ENCODE measurements around the gene RASSF8. TPM values are rescaled to one million over a fixed set of nuclear protein-coding genes. Genes with fewer than 3 reads are reported as not detected.

Gene RASSF8
- total RNA-seq, 1 donor from 2014 or later = 33.7 TPM

- no peaks in the 10 kb centered on the region for H3K9me3 ChIP-seq (replicated peaks)
- TF ChIP-seq, protein P1, sequence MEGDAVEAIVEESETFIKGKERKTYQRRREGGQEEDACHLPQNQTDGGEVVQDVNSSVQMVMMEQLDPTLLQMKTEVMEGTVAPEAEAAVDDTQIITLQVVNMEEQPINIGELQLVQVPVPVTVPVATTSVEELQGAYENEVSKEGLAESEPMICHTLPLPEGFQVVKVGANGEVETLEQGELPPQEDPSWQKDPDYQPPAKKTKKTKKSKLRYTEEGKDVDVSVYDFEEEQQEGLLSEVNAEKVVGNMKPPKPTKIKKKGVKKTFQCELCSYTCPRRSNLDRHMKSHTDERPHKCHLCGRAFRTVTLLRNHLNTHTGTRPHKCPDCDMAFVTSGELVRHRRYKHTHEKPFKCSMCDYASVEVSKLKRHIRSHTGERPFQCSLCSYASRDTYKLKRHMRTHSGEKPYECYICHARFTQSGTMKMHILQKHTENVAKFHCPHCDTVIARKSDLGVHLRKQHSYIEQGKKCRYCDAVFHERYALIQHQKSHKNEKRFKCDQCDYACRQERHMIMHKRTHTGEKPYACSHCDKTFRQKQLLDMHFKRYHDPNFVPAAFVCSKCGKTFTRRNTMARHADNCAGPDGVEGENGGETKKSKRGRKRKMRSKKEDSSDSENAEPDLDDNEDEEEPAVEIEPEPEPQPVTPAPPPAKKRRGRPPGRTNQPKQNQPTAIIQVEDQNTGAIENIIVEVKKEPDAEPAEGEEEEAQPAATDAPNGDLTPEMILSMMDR (IDR thresholded peaks at IDR 0.05; ENCODE audit: borderline replicate concordance) = no peak
- no peak overlapping the region for H3K4me3 ChIP-seq
- DNase-seq = no peak
- H3K27ac ChIP-seq (replicated peaks) = no peak overlapping the region
- no peaks in the 10 kb centered on the region for H3K36me3 ChIP-seq
- H3K27me3 ChIP-seq (ENCODE audit: low read depth) = no peaks in the 10 kb centered on the region
- H3K4me1 ChIP-seq = peaks cover 42% of the 10 kb centered on the region
- intact Hi-C loops (cut with micrococcal nuclease) = no loop called here
Observed at GRCh38 chr12:25985316-25986175, 27.1 kb downstream of the RASSF8 start.

- H3K36me3 ChIP-seq = no peaks in the 10 kb centered on the region
- H3K27ac ChIP-seq (replicated peaks) = no peak overlapping the region
- TF ChIP-seq, protein P1 (IDR thresholded peaks at IDR 0.05; ENCODE audit: borderline replicate concordance) = no peak
- peaks cover 42% of the 10 kb centered on the region for H3K4me1 ChIP-seq
- no peaks in the 10 kb centered on the region for H3K9me3 ChIP-seq (replicated peaks)
- no peaks in the 10 kb centered on the region for H3K27me3 ChIP-seq (ENCODE audit: low read depth)
- intact Hi-C loops (cut with micrococcal nuclease) = no loop called here
- no peak overlapping the region for H3K4me3 ChIP-seq
- no peak for DNase-seq
Observed at GRCh38 chr12:25986180-25986579, 27.7 kb downstream of the RASSF8 start.

- H3K36me3 ChIP-seq = no peaks in the 10 kb centered on the region
- peaks cover 46% of the 10 kb centered on the region for H3K4me1 ChIP-seq
- intact Hi-C loops (cut with micrococcal nuclease) = no loop called here
- no peaks in the 10 kb centered on the region for H3K27me3 ChIP-seq (ENCODE audit: low read depth)
- no peak overlapping the region for H3K27ac ChIP-seq (replicated peaks)
- TF ChIP-seq, protein P1 (IDR thresholded peaks at IDR 0.05; ENCODE audit: borderline replicate concordance) = no peak
- no peak overlapping the region for H3K4me3 ChIP-seq
- H3K9me3 ChIP-seq (replicated peaks) = no peaks in the 10 kb centered on the region
- no peak for DNase-seq
Observed at GRCh38 chr12:25988505-25988904, 30.0 kb downstream of the RASSF8 start.

DNA sequence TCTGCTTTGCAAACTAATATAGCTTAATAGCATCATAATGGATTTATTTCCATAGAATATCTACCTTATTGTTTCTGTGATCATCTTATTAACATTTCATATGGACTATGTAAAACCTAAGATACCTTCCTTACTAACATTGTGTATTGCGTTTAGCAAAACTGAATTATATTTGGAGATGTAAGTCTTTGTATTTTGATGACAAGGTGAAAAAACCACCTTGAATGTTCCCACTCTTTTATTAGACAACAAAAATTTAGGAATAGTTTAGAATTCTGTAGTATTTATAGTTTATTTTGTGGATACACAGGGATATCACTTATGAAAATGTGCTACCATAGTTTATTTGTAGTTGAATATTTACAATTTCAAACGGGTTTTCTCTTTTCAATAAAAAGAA is 32.0 kb downstream of the RASSF8 start:
- no peaks in the 10 kb centered on the region for H3K9me3 ChIP-seq (replicated peaks)
- no peak overlapping the region for H3K4me3 ChIP-seq
- H3K27me3 ChIP-seq (ENCODE audit: low read depth) = no peaks in the 10 kb centered on the region
- DNase-seq = no peak
- no peak overlapping the region for H3K27ac ChIP-seq (replicated peaks)
- no peaks in the 10 kb centered on the region for H3K36me3 ChIP-seq
- TF ChIP-seq, protein P1 (IDR thresholded peaks at IDR 0.05; ENCODE audit: borderline replicate concordance) = no peak
- intact Hi-C loops (cut with micrococcal nuclease) = no loop called here
- peaks cover 57% of the 10 kb centered on the region for H3K4me1 ChIP-seq

DNA sequence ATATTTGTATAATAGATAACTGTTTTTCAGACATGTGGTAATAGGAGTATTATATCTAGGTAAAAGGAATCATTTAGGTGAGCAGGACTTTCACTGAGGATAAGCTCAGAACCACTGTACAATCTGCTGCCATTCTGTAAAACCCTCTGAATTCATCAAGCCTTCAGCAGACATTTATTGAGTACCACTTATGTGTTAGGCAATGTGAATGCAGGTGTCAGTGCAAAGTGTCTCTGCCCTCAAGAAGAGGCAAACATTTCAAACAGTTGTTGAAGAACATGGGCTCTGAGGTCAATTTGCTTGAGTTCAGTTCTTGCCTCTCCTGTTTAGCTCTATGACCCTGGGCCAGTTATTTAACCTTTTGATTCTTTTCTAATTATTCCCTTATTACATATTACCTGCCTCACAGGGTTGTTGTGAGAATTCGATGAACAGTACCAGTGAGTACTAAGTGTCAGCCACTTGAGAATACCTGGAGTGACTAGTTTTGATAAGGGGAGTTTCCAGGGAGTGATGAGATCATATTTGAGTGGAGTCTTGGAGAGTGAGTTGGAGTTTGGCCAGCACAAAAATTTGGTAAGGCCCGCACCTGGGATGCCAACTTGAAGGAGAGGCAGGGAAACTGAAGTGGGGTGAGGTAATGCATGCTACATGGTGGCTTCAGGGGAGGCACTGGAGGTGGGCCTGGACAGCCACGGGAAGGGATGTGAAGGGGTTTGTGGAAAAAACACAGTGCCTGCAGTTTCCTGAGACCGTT is 33.7 kb downstream of the RASSF8 start:
- TF ChIP-seq, protein P1 (IDR thresholded peaks at IDR 0.05; ENCODE audit: borderline replicate concordance) = no peak
- Histone ChIP-seq H3K27me3 (ENCODE audit: low read depth) (no peaks in the 10 kb centered on the region), H3K4me3 (no peak overlapping the region), H3K9me3 (replicated peaks) (no peaks in the 10 kb centered on the region), H3K36me3 (no peaks in the 10 kb centered on the region), H3K27ac (replicated peaks) (no peak overlapping the region), H3K4me1 (peaks cover 47% of the 10 kb centered on the region)
- intact Hi-C loops (cut with micrococcal nuclease) = no loop called here
- no peak for DNase-seq

Measured in left ventricle myocardium inferior (tissue), 1 donor.